NCI-H2107 treated with DMSO at 0.1 percent for 48 hours (cell line): ENCODE data around the gene MTA3.
"Not testable (repeated sequence)": the region's sequence is repeated elsewhere in the genome, so short reads cannot be mapped to it uniquely, and the experiment has no call there.

Source experiments
- DNase-seq: peaks from one replicate; lab custom pipeline; 2025; ENCODE audit not compliant: unreplicated experiment; lab: John Stamatoyannopoulos, UW

The MTA3 gene

DNA sequence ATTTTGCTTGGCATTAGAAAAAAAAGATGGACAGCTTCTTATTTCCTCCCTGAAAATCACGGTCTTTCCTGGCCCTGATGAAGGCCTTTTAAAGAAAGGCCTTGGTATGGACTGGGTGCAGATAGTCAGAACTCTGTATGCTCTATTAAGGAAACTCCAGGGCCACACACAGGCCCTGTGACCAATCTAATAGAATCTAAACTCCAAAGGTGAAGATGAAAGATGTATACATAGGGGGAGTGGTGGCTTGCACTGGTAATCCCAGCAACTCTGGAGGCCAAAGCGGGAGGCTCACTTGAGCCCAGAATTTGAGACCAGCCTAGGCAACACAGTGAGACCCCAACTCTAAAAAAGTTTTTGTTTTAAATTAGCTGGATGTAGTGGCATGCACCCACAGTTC, 158.2 kb downstream of the MTA3 start:
- DNase-seq, result no peak

DNA sequence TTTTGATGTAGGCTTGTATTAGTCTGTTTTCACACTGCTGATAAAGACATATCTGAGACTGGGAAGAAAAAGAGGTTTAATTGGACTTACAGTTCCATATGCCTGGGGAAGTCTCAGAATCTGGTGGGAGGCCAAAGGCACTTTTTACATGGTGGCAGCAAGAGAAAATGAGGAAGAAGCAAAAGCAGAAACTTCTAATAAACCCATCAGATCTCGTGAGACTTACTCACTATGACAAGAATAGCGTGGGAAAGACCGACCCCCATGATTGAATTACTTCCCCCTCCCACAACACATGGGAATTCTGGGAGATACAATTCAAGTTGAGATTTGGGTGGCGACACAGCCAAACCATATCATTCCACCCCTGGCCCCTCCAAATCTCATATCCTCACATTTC, 162.9 kb downstream of the MTA3 start:
- DNase-seq, result not testable (repeated sequence)

DNA sequence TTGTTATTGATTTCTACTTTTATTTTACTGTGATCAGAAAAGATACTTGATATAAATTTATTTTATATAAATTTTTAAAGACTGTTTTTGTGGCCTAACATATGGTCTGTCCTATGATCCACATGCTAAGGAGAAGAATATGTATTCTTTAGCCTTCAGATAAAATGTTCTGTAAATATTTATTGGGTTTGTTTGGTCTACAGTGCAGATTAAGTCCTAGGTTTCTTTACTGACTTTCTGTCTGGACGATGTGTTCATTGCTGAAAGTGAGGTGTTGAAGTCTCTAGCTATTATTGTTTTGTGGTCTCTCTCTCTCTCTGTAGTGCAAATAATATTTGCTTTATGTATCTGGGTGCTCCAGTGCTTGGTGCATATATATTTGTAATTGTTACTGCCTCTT, 165.4 kb downstream of the MTA3 start:
- DNase-seq, result no peak

DNA sequence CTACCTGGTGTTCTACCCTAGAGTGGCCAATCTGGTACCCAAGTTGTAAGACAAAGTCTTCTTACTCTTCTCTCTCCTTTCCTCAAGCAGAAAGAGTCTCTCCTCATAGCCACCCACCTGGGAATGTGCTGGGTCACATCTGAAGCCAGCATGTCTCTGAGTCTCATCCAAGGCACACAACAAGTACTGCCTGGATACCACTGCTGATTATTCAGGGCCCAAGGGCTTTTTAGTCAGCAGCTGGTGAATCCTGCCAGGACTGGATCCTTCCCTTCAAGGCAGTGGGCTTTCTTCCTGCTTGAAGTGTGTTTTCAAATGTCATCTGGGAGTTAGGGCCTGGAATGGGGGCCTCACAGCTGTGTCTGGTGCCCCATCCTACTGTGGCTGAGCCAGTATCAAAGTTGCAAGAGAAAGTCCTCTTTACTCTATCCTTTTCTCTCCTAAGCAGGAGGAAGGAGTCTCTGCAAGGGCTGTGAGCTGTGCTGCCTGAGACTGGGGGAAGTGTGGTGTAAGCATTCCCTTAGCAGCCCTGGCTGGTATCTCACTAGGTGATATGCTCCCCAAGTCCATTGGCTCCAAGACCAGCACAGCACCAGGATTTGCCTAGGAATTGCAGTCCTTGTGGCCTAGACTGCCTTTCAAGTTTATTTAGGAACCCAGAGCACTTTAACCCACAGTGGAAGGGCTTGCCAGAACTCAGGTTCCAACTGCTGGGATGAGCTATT, 168.3 kb downstream of the MTA3 start:
- DNase-seq, result no peak

DNA sequence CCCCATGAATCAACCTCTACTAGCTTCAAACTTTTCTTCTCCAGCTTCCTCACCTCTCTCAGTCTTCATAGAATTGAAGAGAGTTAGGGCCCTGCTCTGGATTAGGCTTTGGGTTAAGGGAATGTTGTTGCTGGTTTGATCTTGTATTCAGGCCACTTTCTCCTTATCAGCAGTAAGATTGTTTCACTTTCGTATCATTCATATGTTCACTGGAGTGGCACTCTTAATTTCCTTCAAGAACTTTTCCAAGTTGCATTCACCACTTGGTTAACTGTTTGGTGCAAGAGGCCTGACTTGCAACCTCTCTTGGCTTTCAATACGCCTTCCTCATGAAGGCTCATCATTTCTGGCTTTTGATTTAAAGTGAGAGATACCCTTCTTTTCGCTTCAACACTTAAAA, 172.7 kb downstream of the MTA3 start:
- no peak for DNase-seq

DNA sequence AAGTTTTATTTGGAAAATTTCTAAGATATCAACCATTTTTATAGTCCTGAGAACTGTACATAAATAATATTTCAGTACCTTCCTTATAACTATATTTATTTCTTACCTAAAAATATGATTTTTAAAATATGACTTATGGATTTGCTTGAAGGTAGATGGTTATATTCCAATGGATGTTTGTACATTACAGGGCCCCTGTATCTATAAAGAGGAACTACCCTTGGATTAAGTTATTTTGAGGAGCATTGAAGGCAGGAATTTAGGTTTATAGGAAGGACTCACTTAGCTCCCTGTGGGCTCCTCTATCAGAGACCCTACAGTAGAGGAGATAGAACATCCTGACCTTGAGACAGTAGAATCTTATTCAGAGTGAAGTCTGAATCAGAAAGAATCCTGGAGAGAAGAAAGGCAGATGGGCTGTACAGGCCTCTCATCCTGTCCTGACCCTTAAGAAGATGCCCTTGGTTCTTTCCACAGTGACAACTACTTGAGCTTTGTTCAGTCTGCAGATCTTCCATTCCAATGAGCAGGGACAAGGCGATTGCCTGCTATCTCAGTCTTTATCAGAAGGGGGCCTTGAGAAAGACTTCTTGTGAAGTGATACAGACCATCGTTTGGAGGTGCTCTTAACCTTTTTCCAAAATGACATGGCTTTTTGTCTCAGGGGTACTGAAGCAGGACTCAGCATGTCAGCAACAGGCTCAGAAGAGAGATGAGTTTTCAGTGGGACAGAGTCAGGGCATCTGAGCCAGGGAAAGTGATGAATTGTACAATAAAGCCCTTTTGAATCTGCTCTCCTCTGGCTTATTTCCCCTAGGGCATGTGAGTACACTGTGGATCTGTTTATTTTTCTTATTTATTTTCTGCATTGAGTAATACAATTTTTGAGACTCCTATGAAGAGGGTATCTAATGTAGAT, 174.6 kb downstream of the MTA3 start:
- no peak for DNase-seq

DNA sequence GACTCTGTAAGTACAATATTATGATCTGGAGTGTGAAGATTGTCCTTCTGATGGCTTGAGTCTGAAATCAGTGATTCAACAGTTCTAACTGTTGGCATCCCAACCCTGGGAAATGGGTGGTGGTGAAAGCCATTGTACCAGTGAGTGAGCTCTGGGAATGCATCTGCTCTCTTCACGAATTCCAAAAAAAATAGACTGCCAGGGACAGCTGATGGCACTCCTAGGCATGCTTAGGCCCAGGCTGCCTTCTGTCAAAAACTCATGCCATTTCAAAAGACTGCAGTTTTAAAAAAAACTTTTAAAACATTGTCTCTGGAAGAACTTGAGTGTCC, 175.2 kb downstream of the MTA3 start:
- DNase-seq, result no peak

DNA sequence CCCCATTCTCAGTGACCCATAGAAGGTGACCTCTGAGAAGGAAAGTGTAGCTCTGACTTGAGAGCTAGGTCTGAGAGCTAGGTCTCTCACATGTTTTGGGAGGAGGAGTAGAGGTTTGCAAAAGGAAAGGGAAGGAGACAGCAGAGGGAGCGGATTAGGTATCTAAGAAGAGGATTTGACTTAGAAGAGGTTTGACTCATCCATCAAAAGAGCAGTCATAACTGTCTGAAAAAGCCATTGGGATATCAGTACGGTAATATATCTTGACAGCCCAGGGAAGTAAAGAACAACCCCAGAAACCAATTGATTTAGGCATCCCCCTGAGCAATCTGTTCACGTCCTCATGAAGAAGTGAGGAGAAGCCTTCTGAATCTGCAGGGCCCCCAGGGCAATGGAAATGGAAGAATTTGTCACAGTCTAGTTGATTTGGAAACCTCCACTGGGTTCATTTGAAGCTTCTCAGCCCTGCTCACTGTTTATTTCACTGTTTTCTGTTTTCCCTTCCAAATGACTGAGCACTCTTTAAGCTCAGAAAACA, 176.2 kb downstream of the MTA3 start:
- DNase-seq, result no peak

DNA sequence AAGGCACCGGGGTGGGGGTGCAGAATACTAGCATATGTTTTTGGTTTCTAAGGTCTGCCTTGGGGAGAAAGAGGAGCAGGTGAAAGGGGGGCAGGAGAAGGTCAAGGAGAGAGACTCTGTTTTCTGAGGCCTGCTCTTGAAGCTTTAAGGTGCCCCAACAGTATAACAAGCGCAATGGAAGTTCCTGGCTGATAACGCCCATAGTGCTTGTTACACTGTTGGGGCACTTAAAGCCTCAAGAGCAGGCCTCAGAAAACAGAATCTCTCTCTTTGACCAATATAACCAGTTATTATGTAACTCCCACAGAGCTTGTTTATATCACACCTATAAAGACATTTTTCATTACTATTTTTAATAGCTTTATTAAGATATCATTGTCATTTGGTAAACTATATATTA, 179.0 kb downstream of the MTA3 start:
- DNase-seq, result no peak

DNA sequence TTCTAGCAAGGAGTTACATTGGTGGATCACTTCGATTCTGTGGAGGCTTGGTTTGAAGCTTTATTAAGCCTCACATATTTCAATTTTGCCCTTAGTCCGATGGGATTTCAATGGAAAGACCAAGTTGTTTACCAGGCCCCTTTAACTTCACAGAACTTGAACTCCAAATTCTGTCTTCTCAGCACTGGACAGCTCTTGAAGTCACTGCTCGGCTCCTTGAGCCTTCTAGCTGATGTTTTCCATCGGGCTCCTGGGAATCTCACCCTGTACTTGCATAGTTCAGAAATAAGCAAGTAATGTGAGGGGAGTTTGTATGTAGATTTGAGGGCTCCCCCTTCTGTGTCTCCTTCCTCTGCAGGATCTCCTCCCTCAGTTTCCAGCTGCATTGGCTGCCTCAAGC, 180.4 kb downstream of the MTA3 start:
- no peak for DNase-seq

DNA sequence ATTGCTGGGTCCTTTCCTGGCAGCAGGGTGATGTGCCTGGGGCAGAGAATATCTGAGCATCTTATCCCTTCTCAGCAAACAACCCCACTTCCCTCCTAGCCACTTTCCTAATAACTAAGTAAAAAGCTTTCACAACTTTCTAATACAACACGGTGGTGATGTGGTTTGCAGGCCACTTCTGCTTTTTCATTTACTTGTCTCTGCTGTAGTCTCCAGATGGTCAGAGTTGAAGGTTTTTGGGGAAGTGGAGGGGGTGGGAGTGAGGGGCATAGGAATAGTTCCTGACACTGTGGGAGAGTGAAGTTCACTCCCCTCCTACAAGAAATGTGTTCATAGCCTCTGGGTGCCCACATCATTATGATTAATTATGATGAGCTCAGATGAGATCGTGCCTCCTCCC, 183.9 kb downstream of the MTA3 start:
- no peak for DNase-seq

DNA sequence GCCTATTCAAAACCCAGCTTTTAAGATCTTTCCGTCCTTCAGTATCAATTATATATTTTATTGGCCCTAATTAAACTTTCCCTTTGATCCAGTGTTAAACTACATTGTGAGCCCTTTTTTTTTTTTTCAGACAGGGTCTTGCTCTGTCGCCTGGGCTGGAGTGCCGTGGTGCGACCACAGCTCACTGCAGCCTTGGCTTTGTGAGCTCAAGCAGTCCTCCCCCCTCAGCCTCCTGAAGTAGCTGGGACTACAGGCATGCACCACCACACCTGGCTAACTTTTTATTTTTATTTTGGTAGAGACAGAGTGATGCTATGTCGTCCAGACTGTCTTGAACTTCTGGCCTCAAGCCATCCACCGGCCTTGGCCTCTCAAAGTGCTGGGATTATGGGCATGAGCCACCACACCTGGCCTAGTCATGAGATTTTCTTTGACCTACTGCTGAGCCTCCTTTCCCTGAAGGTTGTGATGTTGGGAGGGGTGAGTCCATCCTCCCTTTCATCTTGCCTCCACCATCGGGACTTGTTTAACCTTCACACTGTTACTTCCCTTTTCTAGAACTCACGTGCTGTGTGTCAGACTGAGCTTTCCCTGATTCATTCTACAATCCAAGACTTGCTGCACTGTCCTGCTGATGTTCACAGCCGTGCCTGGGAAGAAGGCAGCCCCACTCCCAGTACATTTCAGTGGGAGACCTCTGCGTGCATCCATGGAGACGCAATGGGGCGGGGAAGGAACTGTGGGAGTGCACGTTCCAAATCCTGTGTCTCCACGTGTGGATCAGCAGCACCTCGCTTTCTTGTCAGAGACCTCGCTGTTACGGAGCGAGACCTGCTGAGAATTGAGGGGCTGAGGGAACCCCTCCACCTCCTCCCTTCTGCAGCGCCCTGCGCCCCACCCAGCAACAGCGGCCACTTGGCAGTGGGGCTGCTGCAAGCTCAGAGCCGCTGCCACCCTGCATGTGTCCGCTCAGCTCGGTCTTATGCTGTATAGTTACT, 184.7 kb downstream of the MTA3 start:
- DNase-seq, result no peak

DNA sequence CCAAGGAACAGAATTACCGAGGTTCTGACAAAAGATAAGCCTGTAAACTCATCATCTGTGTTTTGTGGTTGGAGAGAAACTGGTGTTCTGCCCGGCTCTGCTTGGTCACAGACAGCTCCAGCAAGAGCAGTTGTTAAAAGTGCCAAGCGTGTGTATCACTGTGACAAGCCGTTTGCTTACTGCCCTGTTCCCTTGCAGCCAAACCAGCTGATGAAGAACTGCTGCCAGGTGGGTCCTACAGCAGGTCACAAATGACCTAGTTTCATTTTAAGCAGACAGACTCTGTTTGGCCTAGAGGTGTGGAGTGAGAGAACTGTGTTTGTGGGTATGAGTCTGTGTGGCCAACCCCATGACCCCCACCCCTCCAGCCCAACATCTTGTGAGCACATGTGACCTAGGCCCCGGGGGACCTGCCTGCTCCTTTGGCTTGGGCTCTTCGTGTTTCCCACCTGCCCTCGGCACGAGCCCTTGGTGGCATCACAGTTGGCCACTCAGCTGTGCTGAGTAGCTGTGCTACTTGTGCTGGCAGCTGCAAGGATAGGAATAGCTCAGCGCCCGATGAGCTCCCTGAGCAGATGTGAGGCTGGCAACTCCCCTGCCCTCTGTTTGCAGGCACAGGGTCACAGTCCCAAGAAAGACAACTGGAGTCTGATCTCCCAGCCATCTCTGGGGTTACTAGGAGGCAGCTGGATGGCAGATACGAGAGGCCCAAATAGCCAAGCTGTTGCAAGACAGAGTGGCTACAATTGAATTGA, 185.8 kb downstream of the MTA3 start:
- peak; percentile 34 for DNase-seq

DNA sequence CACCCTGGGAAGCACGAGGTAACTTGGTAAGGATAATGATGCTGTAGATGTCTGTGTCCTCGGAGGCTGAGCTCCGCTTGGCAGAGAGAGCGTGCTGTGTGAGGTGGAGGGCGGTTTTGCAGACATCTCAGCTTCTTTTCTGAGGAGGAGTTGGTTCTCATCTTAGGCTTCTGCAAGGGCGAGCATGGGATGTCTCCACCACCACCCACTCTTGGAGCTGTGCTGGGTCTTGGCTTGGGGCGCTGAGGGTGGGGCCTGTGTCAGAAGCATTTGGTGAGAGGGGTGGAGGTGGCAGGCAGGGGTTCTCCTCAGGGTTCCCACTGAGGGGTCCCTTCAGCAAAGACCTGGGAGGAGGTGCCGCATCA, 186.3 kb downstream of the MTA3 start:
- no peak for DNase-seq

DNA sequence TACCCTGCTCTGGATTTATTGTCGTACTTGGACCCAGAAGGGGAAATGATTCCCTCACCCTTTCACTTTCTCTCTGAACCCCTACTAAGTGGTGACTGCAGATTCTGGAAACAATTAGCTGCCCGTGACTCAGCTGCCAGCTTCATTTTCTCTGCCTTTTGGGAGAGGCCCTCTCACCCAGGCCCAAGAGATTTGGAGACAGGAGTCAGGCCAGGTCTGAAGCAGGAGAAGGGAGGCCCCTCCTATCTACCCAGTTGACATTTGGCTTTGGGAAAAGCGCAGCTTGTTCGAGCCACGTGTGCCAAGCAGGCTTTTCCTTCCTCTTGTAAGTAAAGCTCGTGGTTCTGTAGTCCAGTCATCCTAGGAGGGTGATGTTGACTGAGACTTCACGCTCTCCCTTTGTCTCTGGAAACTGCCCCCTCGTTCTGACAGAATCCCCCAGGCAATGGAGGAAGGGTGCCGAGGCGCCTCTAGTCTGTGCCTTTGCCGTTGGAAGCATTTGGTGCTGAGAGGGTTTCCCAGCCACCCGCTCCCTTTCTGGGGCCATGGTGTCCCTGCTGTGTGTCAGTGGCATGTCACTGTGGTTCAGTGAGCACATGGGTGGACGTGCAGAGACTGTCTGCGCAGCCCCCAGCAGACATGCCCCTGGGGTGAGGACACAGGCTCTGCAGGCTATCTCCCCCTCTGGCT, 186.9 kb downstream of the MTA3 start:
- no peak for DNase-seq

DNA sequence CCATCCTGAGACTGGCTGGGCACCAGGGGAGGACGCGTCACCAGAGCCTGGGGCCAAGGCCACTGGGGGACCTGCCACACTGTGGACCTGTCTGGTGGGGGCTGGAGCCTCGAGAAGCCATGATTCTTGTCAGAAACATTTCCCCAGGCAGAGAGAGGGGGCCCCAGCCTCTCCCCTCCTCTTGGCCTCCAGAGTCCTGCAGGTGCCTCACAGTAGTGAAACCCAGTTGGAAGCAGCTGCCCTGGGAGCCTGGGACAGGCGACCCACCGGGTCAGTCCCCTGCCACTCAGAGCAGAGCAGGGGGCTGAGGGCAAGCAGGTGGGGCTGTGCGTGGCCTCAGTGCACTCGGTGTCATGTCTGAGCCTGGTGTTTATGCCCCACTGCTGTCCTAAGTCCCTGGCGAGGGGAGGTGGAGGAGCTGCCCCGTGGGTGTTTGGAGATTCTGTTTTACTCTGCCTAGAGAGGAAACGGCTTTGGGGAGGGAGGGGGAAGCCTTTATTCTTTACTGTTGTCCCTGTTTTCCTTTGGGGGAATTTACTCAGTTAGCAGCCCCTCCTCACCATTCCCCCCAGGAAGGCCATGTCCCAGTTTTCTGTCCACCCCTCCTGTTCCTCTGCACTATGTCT, 187.8 kb downstream of the MTA3 start:
- DNase-seq, result no peak

DNA sequence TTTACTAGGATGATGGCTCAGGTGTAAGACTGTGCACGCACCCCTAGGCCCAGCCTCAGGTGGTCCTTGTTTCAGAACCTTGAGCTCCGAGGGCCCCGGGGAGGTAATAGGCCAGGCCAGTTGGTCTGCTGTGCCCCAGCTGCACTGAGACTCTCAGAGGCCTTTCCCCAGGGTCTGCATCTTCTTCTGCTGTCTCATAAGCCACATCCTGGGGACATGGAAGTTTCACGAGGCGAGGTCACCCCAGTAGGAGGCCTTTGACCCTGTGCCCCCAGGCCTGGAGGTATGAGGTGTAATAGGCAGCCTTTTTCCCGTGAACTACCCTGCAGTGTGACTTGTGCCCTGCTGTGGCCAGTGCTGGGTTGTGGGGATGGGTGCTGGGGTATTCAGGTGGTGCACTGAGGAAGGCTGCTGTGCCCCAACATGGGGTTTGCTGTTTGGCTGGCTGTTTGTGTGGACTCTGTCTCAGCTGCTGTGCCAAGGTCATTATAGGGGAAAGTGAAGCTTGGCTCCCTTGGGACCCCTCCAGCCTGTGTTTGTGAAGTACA, 188.6 kb downstream of the MTA3 start:
- DNase-seq, result no peak

DNA sequence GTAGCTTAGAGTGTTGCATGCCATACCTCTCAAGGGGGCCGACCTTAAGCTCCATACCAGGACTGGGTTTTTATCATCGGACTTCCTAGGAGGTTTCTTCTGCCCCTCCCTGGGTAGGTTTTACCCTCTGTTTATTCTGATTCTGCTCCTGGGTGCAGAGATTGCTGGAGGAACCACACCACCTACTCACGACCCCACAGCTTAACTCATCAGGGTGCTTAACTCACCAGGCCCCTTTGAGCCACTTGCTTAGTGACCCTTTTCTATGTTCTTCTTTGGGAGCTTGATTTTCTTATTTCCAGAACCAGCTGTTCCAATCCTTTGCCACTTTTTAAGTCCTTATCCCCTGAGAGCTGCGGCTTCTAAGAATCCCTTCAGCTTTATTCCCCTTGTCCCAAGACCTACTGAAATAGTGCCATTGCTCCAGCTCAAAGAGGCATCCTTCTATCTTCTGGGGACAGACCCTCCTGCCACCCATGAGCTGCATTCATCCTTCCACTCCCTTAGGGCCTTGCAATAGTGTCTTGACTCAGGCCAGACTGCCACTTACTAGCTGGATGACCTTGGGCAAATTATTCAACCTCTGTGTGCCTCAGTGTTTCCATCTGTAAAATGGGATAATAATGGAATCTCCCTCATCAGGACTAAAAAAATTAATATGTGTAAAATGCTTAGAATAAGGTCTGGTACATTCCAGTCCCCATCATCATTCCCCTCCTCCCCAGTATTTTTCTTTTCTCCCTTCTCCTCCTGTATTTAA, 189.7 kb downstream of the MTA3 start:
- DNase-seq, result no peak
